NCI-H526 (cell line): Measurements from ENCODE around the gene PDE4B.
"Not testable (repeated sequence)": the region's sequence is repeated elsewhere in the genome, so short reads cannot be mapped to it uniquely, and the experiment has no call there.

Experiments
- DNase-seq, 2 experiments: peaks; one replicate each; lab custom pipeline; 2025; lab: John Stamatoyannopoulos, UW

PDE4B gene

DNA sequence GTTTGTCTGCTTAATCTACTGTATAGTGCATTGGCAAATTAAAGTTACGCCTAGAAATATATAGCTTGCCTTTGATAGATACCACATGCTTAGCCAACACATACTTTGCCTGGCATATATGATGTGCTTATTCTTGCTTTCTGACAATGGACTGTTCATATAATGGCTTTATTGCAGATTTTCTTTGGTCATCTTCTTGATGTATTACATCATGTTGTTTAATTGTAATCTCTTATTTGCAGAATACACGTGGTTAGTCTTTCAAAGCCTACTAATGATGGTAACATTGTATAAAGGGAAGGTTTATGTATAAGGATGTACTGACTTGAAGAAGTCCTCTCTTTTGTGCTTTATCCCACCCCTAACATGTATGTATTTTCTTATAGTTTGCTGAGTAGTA lies 201.5 kb downstream of the PDE4B start:
- peak in 1 of 2 experiments; percentile 3 for DNase-seq

DNA sequence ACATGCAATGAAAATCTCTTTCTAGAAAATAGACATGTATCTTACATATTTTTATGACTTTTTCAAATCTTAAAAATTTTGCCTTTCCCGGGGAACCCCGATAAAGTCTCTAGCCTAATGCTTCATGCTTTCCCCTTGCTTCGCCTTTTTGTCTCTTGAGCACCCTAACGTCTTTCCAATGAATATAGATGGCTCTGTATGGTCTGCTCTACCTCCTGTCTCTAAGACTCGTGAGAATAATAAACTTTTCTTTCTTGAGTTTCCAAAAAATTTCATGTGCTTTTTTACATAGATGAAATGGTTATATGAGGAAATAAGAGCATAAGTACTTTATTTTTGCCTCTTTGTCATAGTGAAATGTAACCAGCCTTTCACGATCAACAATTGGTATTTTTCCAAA lies 202.6 kb downstream of the PDE4B start:
- DNase-seq, result no peak

- no peak for DNase-seq
These were observed 203.2 kb downstream of the PDE4B start for GRCh38 chr1:65995928-65996327.

GRCh38 chr1:65997693-65998092 lies 205.0 kb downstream of the PDE4B start:
- DNase-seq, result no peak

DNA sequence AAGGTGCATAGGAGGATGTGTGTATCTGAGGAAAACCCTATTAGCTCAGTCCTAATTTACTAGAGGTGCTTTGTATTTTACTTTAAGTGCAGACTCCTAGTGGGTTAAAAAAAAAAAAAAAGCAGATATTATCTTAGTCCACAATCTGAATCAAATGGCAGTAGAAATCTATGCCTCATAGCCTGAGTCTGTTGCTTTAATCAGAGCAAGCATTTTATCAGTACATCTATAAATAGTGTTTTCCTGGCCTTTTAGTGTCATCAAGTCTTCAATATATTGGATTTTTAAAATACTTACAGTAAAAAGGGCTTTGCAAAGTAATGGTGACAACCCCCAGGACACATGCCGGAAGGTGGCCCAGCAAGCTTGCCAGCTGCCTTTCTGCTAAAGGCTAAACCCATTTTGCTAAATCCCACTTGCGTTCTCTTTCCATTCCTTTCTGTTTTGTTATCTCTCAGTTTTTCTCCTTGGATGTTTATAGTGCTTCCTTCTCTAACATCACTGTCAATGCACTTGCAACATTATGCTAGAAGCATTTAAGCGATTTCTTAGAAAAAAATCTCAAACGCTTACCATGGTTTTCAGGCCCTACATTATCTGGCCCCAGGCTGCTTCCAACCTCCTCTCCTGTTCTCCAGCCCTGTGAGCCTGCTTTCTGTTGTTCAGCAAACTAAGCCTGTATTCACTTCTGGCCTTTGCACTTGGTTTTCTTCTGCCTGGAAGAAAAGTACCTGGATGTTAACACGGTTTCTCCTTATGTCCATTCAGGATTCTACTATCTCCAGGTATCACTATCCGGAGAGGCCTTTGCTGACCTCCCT lies 206.3 kb downstream of the PDE4B start:
- no peak for DNase-seq

DNA sequence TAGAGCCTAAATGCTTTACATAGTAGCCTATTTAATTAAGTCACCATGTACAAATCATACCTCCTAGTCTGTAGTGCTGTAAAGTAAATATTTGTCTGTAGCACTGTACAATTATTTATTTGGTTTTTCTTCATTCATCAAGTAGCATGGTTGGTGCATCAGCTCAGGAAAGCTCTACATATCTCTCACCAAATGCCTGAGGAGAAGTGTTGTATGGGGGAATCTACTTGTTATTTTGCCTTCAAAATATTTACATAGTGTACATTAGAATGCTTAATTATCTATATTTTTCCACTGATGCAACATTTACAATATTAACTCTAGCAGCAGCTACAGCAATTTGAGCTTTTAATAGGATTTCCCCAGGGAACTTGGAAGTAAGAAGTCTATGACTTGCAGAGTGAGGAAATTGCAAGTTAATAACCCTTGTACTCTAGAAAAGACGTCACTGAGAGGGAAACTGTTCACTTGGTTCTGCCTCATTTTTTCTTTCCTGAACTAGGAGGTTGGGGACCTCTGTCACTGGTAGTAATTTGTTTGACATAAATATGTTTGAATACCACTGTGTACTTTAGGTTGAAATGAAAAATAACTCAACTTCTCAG lies 207.4 kb downstream of the PDE4B start:
- peak; percentile 75 to 76 for DNase-seq

- peak; percentile 81 to 90 for DNase-seq
These were observed 211.0 kb downstream of the PDE4B start for GRCh38 chr1:66003690-66004089.

GRCh38 chr1:66006534-66006933 lies 213.8 kb downstream of the PDE4B start:
- not testable (repeated sequence) for DNase-seq

- no peak for DNase-seq
These were observed 219.6 kb downstream of the PDE4B start for GRCh38 chr1:66012106-66012784.

DNA sequence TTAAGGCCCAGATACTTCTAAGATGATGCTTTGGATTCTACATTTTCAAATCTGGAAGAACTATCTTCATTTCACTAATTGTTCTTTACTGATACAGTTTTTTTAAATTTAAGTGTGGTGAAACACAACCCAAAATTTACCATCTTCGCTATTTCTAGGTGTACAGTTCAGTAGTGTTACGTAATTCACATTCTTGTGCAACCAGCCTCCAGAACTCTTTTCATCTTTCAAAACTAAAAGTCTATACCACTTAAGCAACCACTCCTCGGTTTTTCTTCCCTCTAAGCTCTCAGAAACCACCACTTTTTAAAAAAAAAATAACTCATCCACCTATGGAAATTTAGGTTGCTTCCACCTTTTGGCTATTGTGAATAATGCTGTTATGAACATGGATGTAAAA lies 220.7 kb downstream of the PDE4B start:
- DNase-seq, result no peak

- DNase-seq, result no peak
These were observed 230.4 kb downstream of the PDE4B start for GRCh38 chr1:66022904-66023620.

DNA sequence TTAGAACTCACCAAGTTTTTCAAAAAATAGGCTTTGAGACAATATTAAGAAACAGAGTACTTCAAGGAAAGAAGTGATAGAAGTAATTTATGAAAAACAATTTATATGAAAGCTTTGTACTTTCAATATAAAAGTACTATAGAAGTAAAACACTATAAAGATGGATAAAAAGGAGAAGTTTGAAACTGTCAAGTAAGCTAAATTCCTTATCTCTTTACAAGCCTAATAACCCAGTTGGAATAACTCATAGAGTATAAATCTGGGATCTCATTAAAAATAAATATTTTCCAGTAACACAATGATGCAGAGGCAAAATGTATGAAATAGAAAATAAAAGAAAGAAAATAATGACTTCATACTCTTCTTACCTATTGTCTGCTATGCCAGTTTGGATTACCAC lies 232.5 kb downstream of the PDE4B start:
- DNase-seq, result no peak

- no peak for DNase-seq
These were observed 235.3 kb downstream of the PDE4B start for GRCh38 chr1:66028035-66028434.

DNA sequence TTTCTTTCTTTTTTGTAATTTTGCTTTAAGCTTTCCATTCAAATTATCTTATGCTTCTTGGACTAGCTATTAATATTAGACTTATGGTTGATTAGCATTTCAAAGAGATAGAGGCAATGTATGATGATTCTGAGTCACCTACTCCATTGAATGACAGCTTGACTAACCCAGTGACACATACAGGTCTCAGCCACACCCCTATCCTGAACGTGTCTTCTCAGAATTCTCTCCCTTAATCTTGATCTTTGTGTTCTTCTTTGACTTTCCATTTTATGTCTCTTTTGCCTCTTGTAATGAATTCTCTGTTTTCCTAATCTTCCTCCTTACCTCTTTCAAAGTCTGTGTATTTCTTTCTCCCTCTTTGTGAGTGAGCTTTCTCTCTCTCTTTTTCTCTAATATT lies 241.1 kb downstream of the PDE4B start:
- no peak for DNase-seq

DNA sequence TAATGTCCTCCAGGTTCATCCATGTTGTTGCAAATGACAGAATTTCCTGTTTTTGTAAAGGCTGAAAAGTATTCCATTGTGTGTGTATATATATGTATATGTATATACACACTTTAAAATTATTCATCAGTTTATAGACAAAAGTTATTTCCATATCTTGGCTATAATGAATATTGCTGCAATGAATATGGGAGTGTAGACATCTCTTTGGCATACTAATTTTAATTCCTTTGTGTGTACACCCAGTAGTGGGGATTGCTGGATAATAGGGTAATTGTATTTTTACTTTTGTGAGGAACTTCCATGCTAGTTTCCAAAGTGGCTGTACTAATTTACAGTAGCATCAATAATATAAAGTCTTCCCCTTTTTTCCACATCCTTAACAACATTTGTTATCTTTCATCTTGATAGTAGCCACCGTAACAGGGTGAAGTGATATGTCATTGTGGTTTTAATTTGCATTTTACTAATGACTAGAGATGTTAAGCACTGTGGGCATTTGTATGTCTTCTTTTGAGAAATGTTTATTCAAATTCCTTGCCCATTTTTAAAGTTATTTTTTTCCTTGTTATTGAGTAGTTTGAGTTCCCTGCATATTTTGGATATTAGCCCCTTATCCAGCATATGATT lies 243.0 kb downstream of the PDE4B start:
- DNase-seq, result peak; percentile 41 to 57

DNA sequence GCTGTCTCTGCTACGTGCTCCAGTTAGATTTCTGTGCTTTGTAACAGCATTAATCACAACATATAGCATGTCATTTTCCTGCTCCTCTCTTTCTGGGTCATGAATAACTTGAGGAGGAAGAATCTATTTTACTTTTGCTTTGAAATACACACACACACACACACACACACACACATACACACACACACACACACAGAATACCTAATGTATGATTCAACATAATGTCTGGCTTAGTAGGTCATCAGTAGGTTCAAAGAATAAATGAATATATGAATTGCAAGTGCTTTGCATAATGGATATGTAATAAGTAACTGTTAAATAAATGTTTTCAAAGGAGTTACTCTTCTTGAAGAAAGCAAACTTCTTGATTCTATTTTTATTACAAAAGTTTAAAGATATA lies 249.0 kb downstream of the PDE4B start:
- no peak for DNase-seq

GRCh38 chr1:66043186-66043585 lies 250.5 kb downstream of the PDE4B start:
- DNase-seq, result no peak

DNA sequence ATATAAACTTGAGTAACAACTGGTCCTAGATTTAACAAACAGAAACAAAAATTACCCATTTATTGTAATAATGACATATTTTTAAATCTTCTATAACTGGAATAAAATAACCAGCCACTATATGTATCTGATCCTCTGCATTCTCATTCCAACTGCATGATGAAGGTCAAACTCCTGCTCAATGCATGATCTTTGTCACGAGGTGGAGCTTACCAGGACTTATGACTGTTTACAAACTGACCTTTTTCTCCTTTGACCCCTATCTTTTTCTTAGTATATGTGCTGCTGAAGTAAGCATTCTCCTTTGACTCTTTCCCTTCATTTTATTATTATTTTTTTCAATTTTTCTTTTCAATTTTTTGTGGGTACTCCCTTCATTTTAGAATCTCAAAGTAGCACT lies 252.2 kb downstream of the PDE4B start:
- no peak for DNase-seq

DNA sequence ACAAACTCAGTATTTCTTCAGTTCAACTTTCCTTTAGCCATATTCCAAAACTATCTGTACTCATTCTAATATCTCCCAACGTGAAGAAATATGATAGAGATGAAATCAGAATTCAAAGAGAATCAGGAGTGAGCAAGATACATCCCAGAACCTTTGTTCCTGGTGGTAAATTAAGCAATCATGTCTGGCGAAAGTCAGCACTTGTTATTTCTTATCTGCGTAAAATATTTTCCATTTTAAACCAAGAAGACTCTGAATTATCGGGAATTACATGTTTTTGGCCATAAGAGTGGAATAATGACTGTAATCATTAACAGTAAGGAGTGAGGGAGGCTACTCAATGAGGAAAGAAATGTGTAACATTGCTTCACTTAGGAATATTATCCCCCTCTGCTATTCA lies 253.7 kb downstream of the PDE4B start:
- no peak for DNase-seq

GRCh38 chr1:66048011-66048410 lies 255.3 kb downstream of the PDE4B start:
- DNase-seq, result no peak

DNA sequence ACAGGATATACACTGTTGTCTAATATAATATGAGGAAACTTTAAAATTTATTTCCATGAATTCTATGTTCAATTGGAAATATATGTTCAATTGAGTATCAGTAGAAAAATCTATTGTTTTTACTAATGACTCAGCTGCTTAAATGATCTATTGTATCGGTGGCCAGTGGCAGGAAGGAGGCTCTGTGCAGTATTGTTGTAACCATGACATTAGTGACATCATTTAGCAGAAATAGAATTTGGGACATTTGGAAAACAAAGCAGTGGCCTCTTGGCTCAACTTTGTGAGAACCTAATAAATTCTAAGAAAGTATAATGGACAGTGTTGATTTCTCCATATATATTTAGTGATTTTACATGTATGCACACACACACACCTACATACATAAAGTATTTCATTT lies 257.4 kb downstream of the PDE4B start:
- no peak for DNase-seq

GRCh38 chr1:66050633-66051032 lies 257.9 kb downstream of the PDE4B start:
- DNase-seq, result no peak
